CD4-positive, alpha-beta T cell (primary cell): Measurements from ENCODE around the gene MYRIP. TPM values are rescaled to one million over a fixed set of nuclear protein-coding genes. Genes with fewer than 3 reads are reported as not detected.

Source experiments
- ATAC-seq: fragments of 200-7000 bp; cut with Tn5 transposase; one replicate; pipeline ENCODE4 v1.10.0; 2022; ENCODE audit warnings: mild to moderate bottlenecking; ENCODE audit not compliant: poor library complexity
- CTCF ChIA-PET: fragments of 350-600 bp; sonication (Branson Sonifier 250); formaldehyde crosslinking; loops from one replicate; lab custom pipeline; 2021; ENCODE audit warnings: antibody characterized with exemption, inconsistent platforms; lab: Charles Lee
- POLR2A ChIA-PET: fragments of 350-600 bp; sonication (Branson Sonifier 250); formaldehyde crosslinking; loops from one replicate; lab custom pipeline; 2021; ENCODE audit warnings: antibody characterized with exemption, inconsistent platforms; lab: Charles Lee
- DNase-seq, 14 experiments: peaks; one replicate each; pipeline ENCODE4 v3.0.0-alpha.2; 2013 to 2020; ENCODE audit warnings: mixed read lengths in 2 of 14
- H3K27ac ChIP-seq, 2 donors: one replicate each; pipeline versions ENCODE4 v1.5.1 to v1.7.0; 2013; ENCODE audit warnings: low read length in 2 of 2, low read depth in 1 of 2, mild to moderate bottlenecking in 1 of 2
- H3K27me3 ChIP-seq, 2 experiments: 1 replicate in 1 of 2; 2 replicates in 1 of 2; pipeline versions ENCODE4 v1.6.1 to v1.7.0; 2013; ENCODE audit warnings: low read length in 2 of 2, control low read depth in 1 of 2, mild to moderate bottlenecking in 1 of 2, moderate library complexity in 1 of 2; ENCODE audit not compliant: insufficient read depth in 2 of 2, control insufficient read depth in 1 of 2
- H3K36me3 ChIP-seq: one replicate; pipeline ENCODE4 v1.6.1; 2013; ENCODE audit warnings: low read length, control low read depth; ENCODE audit not compliant: insufficient read depth
- H3K4me1 ChIP-seq: one replicate; pipeline ENCODE4 v1.6.1; 2013; ENCODE audit warnings: low read length, control low read depth; ENCODE audit not compliant: insufficient read depth
- H3K4me3 ChIP-seq: one replicate; pipeline ENCODE4 v1.5.1; 2013; ENCODE audit warnings: mild to moderate bottlenecking, low read length, moderate library complexity
- H3K9me3 ChIP-seq, 2 experiments: 1 replicate in 1 of 2; 2 replicates in 1 of 2; pipeline versions ENCODE4 v1.6.1 to v1.7.0; 2013; ENCODE audit warnings: low read length in 2 of 2, mild to moderate bottlenecking in 2 of 2, control low read depth in 1 of 2, moderate library complexity in 1 of 2; ENCODE audit not compliant: control insufficient read depth in 1 of 2, insufficient read depth in 1 of 2
- H3K27ac Mint-ChIP-seq: one replicate; pipeline ENCODE4 v1.8.0; 2020; ENCODE audit warnings: mixed read lengths
- H3K27me3 Mint-ChIP-seq: one replicate; pipeline ENCODE4 v1.8.0; 2021; ENCODE audit warnings: mixed read lengths
- H3K36me3 Mint-ChIP-seq: one replicate; pipeline ENCODE4 v1.8.0; 2021; ENCODE audit warnings: low read depth, mixed read lengths
- H3K4me1 Mint-ChIP-seq: one replicate; pipeline ENCODE4 v1.8.0; 2021; ENCODE audit warnings: low read depth, mixed read lengths
- H3K4me3 Mint-ChIP-seq: one replicate; pipeline ENCODE4 v1.8.0; 2020; ENCODE audit warnings: mild to moderate bottlenecking, mixed read lengths
- H3K9me3 Mint-ChIP-seq: one replicate; pipeline ENCODE4 v1.8.0; 2020; ENCODE audit warnings: mixed read lengths
- intact Hi-C, 2 experiments: fragments of 100-400 bp; cut with DNase I in 1 of 2; cut with micrococcal nuclease in 1 of 2; formaldehyde crosslinking; loops; one replicate each; pipeline versions ENCODE4 v1.15.1 to v1.9.0; 2023 to 2025; cut with DNase I, micrococcal nuclease
- total RNA-seq, 174 experiments: library from RNA in 2 of 174; stranded (reverse) in 2 of 174; gene quantifications; one replicate each; pipeline ENCODE4 v1.2.3 and lab custom pipeline; 2021 to 2026
- TF ChIP-seq, protein P1 (sequence below): fragments of 200-600 bp; IDR thresholded peaks from one replicate; pipeline ENCODE4 v1.8.0; 2022; ENCODE audit warnings: antibody characterized with exemption, mild to moderate bottlenecking

MYRIP gene
- total RNA-seq, 2 experiments from 2014 or later: not detected

DNA sequence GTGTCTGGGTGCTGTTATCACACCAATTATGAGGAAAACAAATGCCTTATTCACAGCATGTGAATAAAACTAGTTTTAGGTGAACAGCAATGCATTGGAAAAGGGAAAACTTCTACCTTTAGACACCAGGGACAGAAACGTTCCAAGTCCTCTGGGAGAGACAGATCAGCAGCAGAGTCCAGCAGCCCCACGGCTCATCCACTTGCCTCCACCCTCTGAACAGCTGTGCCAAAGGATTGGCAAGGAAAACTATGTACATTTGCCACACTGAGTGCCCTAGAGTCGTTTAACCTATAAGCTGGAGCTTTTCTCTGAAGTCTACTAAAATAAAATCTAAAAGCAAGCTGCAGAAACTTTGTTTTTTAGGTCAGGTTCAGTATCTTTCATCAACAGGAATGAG, 392.4 kb downstream of the MYRIP start:
- Histone ChIP-seq H3K27me3 (no peaks in the 10 kb centered on the region), H3K9me3 (no peaks in the 10 kb centered on the region), H3K4me1 (no peaks in the 10 kb centered on the region), H3K27ac (no peak overlapping the region), H3K36me3 (no peaks in the 10 kb centered on the region), H3K4me3 (no peak overlapping the region)
- ATAC-seq (no peak), DNase-seq (no peak)
- H3K27me3 Mint-ChIP-seq: no peaks in the 10 kb centered on the region
- TF ChIP-seq, protein P1, sequence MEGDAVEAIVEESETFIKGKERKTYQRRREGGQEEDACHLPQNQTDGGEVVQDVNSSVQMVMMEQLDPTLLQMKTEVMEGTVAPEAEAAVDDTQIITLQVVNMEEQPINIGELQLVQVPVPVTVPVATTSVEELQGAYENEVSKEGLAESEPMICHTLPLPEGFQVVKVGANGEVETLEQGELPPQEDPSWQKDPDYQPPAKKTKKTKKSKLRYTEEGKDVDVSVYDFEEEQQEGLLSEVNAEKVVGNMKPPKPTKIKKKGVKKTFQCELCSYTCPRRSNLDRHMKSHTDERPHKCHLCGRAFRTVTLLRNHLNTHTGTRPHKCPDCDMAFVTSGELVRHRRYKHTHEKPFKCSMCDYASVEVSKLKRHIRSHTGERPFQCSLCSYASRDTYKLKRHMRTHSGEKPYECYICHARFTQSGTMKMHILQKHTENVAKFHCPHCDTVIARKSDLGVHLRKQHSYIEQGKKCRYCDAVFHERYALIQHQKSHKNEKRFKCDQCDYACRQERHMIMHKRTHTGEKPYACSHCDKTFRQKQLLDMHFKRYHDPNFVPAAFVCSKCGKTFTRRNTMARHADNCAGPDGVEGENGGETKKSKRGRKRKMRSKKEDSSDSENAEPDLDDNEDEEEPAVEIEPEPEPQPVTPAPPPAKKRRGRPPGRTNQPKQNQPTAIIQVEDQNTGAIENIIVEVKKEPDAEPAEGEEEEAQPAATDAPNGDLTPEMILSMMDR: no peak
- peaks cover 10% of the 10 kb centered on the region for H3K4me1 Mint-ChIP-seq
- H3K36me3 Mint-ChIP-seq: no peaks in the 10 kb centered on the region
- POLR2A ChIA-PET: interaction anchor here (1.1 kb wide), 1 partner anchor 12 kb away, joined by 3 read pairs; no protein-coding TSS in a partner anchor
- CTCF ChIA-PET: interaction anchor here (1.8 kb wide), 1 partner anchor 10 kb away, joined by 7 read pairs; no protein-coding TSS in a partner anchor
- intact Hi-C loops: no loop called here
- no peaks in the 10 kb centered on the region for H3K9me3 Mint-ChIP-seq
- H3K27ac Mint-ChIP-seq: no peak overlapping the region
- no peak overlapping the region for H3K4me3 Mint-ChIP-seq

DNA sequence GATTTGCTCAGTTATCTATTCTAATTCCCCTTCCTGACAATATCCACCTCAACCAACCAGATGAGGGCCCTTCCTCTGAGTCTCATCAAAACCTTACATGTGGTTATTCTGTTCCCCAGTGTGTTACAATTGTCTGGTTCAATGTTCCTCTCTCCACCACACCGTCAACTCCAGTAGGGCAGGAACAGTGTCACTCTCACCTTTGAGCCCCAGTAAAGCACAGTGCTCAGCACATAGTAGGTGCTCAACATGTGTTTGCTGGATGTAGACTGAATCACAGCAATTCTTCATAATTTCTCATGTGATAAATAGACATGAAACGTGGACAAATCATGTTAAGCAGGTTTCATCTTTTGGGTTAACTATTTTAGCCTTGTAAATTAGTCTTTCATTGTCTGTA, 397.1 kb downstream of the MYRIP start:
- Mint-ChIP-seq H3K9me3 (no peaks in the 10 kb centered on the region), H3K27me3 (no peaks in the 10 kb centered on the region), H3K36me3 (no peaks in the 10 kb centered on the region), H3K4me1 (no peaks in the 10 kb centered on the region), H3K4me3 (no peak overlapping the region), H3K27ac (no peak overlapping the region)
- H3K27me3 ChIP-seq: no peaks in the 10 kb centered on the region
- TF ChIP-seq, protein P1: no peak
- ATAC-seq (no peak), DNase-seq (no peak)
- ChIA-PET POLR2A (no interaction called here), CTCF (no interaction called here)
- no peaks in the 10 kb centered on the region for H3K36me3 ChIP-seq
- no peak overlapping the region for H3K4me3 ChIP-seq
- no peaks in the 10 kb centered on the region for H3K4me1 ChIP-seq
- intact Hi-C loops: no loop called here
- H3K27ac ChIP-seq: no peak overlapping the region
- H3K9me3 ChIP-seq: no peaks in the 10 kb centered on the region

DNA sequence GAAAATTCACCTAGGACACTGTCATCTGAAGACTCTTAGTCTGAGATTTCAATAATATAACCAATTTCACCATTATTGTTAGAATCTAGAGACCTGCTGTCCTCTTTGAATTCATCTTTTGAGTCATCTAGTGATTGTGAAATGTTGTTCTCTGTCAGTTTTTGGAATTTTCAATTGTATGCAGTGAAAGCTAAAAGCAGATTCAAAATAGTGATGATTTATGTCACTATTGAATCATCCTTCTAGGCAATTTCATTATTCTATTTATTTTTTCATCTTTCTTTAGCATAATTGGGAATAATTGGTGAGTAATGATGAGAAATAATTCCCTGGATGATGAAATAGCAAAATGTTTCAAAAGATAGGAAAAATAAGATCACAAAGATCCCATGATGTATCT, 398.4 kb downstream of the MYRIP start:
- ChIA-PET POLR2A (no interaction called here), CTCF (no interaction called here)
- no peak overlapping the region for H3K27ac ChIP-seq
- H3K4me1 Mint-ChIP-seq: no peaks in the 10 kb centered on the region
- H3K9me3 ChIP-seq: no peaks in the 10 kb centered on the region
- H3K4me3 Mint-ChIP-seq: no peak overlapping the region
- no peak overlapping the region for H3K27ac Mint-ChIP-seq
- no peaks in the 10 kb centered on the region for H3K27me3 ChIP-seq
- TF ChIP-seq, protein P1: no peak
- ATAC-seq (no peak), DNase-seq (no peak)
- H3K9me3 Mint-ChIP-seq: no peaks in the 10 kb centered on the region
- intact Hi-C loops: no loop called here
- H3K27me3 Mint-ChIP-seq: no peaks in the 10 kb centered on the region
- H3K36me3 ChIP-seq: no peaks in the 10 kb centered on the region
- no peak overlapping the region for H3K4me3 ChIP-seq
- H3K4me1 ChIP-seq: no peaks in the 10 kb centered on the region
- no peaks in the 10 kb centered on the region for H3K36me3 Mint-ChIP-seq
